GM23338 (cell line): ENCODE results near the gene MYO1D.

Experiments
- CREB1 ChIP-seq: fragments of 250-450 bp; sonication (Bioruptor Pico); IDR thresholded peaks from 2 replicates; pipeline ENCODE4 v1.5.0; 2020; ENCODE audit warnings: low read depth, mild to moderate bottlenecking, moderate library complexity
- ETS1 ChIP-seq: IDR thresholded peaks from 2 replicates; pipeline ENCODE4 v1.6.1; 2016; ENCODE audit warnings: antibody characterized with exemption
- EZH2 ChIP-seq: fragments of 200-600 bp; sonication (generic); IDR thresholded peaks from one replicate; pipeline ENCODE4 v1.8.0; 2017; ENCODE audit warnings: antibody characterized with exemption, mild to moderate bottlenecking, low read depth; ENCODE audit not compliant: unreplicated experiment
- EZH2phosphoT487 ChIP-seq: fragments of 200-600 bp; sonication (generic); IDR thresholded peaks from one replicate; pipeline ENCODE4 v1.8.1; 2018; ENCODE audit warnings: antibody characterized with exemption; ENCODE audit not compliant: unreplicated experiment
- POLR2AphosphoS5 ChIP-seq: IDR thresholded peaks from 2 replicates; pipeline ENCODE4 v1.6.1; 2016; ENCODE audit warnings: antibody characterized with exemption, low read depth
- STAT1 ChIP-seq: IDR thresholded peaks from one replicate; pipeline ENCODE4 v1.6.1; 2016; ENCODE audit warnings: antibody characterized with exemption; ENCODE audit not compliant: unreplicated experiment
- TF ChIP-seq, protein P1 (sequence below), 2 experiments: fragments of 200-600 bp in 1 of 2; sonication (generic) in 1 of 2; conservative IDR thresholded peaks; 2 replicates each; pipeline versions ENCODE4 v1.5.1 to v1.6.1; 2016 to 2017; ENCODE audit warnings: antibody characterized with exemption in 2 of 2, low read depth in 2 of 2, mild to moderate bottlenecking in 2 of 2, moderate library complexity in 1 of 2

- TF ChIP-seq STAT1 (no peak), EZH2 (no peak), EZH2phosphoT487 (no peak), POLR2AphosphoS5 (no peak), ETS1 (no peak), CREB1 (no peak)
- TF ChIP-seq, protein P1, sequence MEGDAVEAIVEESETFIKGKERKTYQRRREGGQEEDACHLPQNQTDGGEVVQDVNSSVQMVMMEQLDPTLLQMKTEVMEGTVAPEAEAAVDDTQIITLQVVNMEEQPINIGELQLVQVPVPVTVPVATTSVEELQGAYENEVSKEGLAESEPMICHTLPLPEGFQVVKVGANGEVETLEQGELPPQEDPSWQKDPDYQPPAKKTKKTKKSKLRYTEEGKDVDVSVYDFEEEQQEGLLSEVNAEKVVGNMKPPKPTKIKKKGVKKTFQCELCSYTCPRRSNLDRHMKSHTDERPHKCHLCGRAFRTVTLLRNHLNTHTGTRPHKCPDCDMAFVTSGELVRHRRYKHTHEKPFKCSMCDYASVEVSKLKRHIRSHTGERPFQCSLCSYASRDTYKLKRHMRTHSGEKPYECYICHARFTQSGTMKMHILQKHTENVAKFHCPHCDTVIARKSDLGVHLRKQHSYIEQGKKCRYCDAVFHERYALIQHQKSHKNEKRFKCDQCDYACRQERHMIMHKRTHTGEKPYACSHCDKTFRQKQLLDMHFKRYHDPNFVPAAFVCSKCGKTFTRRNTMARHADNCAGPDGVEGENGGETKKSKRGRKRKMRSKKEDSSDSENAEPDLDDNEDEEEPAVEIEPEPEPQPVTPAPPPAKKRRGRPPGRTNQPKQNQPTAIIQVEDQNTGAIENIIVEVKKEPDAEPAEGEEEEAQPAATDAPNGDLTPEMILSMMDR (conservative IDR thresholded peaks at IDR 0.05; ENCODE audit: low read depth in 2 of 2), result no peak
These were observed 274.5 kb downstream of the MYO1D start for GRCh38 chr17:32602396-32602795.
